HepG2 (cell line): ENCODE measurements around the gene AP3M1. TPM values are rescaled to one million over a fixed set of nuclear protein-coding genes. Genes with fewer than 3 reads are reported as not detected.

Experiments
- GATAD2A ChIP-seq: IDR thresholded peaks from 2 replicates; pipeline ENCODE4 v1.6.1; 2016
- HOXA3 ChIP-seq: sonication (generic); formaldehyde crosslinking; IDR thresholded peaks from 2 replicates; pipeline ENCODE4 v1.5.0; 2020; ENCODE audit warnings: missing genetic modification reagents
- NFYC ChIP-seq: IDR thresholded peaks from 2 replicates; pipeline ENCODE4 v1.6.1; 2016; ENCODE audit warnings: missing genetic modification reagents, missing compliant biosample characterization
- NR2C2 ChIP-seq: sonication (generic); formaldehyde crosslinking; IDR thresholded peaks from 2 replicates; pipeline ENCODE4 v1.4.0; 2020; ENCODE audit warnings: missing genetic modification reagents, mild to moderate bottlenecking, moderate library complexity, borderline replicate concordance
- PCBP1 ChIP-seq: fragments of 200-400 bp; formaldehyde crosslinking; IDR thresholded peaks from 2 replicates; pipeline ENCODE4 v1.6.1; 2017; ENCODE audit warnings: mild to moderate bottlenecking, low read depth, low read length, borderline replicate concordance
- PHF8 ChIP-seq: sonication (generic); formaldehyde crosslinking; IDR thresholded peaks from 2 replicates; pipeline ENCODE4 v1.5.0; 2020; ENCODE audit warnings: missing genetic modification reagents
- SAFB2 ChIP-seq: sonication (generic); formaldehyde crosslinking; IDR thresholded peaks from 2 replicates; pipeline ENCODE4 v1.5.1; 2020; ENCODE audit warnings: missing genetic modification reagents, low read depth, mild to moderate bottlenecking, borderline replicate concordance
- YEATS4 ChIP-seq: sonication (generic); formaldehyde crosslinking; IDR thresholded peaks from 2 replicates; pipeline ENCODE4 v1.4.0; 2020; ENCODE audit warnings: missing genetic modification reagents, borderline replicate concordance
- ZBTB38 ChIP-seq: sonication (generic); formaldehyde crosslinking; IDR thresholded peaks from 2 replicates; pipeline ENCODE4 v1.5.1; 2020; ENCODE audit warnings: mild to moderate bottlenecking, missing genetic modification reagents
- ZC3H13 ChIP-seq: sonication (generic); formaldehyde crosslinking; IDR thresholded peaks from 2 replicates; pipeline ENCODE4 v1.8.1; 2023; ENCODE audit warnings: mild to moderate bottlenecking, missing genetic modification reagents, moderate library complexity
- ZNF274 ChIP-seq: sonication (generic); formaldehyde crosslinking; IDR thresholded peaks from 2 replicates; pipeline ENCODE4 v1.5.1; 2020; ENCODE audit warnings: mild to moderate bottlenecking, missing genetic modification reagents
- ZNF547 ChIP-seq: sonication (generic); formaldehyde crosslinking; IDR thresholded peaks from 2 replicates; pipeline ENCODE4 v1.5.1; 2020; ENCODE audit warnings: mild to moderate bottlenecking, missing genetic modification reagents
- ZNF75D ChIP-seq: sonication (generic); formaldehyde crosslinking; IDR thresholded peaks from 2 replicates; pipeline ENCODE4 v1.8.1; 2023; ENCODE audit warnings: missing genetic modification reagents, mild to moderate bottlenecking, borderline replicate concordance
- polyA plus RNA-seq, 8 experiments: library from polyadenylated mRNA; depleted of rRNA in 3 of 8; stranded (reverse) in 7 of 8; unstranded in 1 of 8; fragments of >200 nt; fragmentation: Illumina TruSeq in 4 of 8; extraction: Trizol in 4 of 8; gene quantifications; 2 replicates each; pipeline versions ENCODE4 v1.2.1 to v1.2.3, GENCODE V29; 2011 to 2016; ENCODE audit warnings: low read depth in 4 of 8, missing spikeins in 1 of 8, mixed read lengths in 1 of 8; ENCODE audit not compliant: insufficient read depth in 1 of 8
- total RNA-seq, 5 experiments: library from RNA; depleted of rRNA; stranded (reverse); fragments of >200 nt; fragmentation: Illumina TruSeq; extraction: Trizol; gene quantifications; 2 replicates each; pipeline ENCODE4 v1.2.3, GENCODE V29; 2016; ENCODE audit warnings: low read depth in 1 of 5
- TF ChIP-seq, protein P1 (sequence below): sonication (generic); formaldehyde crosslinking; IDR thresholded peaks from 2 replicates; pipeline ENCODE4 v1.8.0; 2022; ENCODE audit warnings: missing genetic modification reagents, mild to moderate bottlenecking, borderline replicate concordance
- TF ChIP-seq, protein P2 (sequence below): sonication (generic); formaldehyde crosslinking; conservative IDR thresholded peaks from 2 replicates; pipeline ENCODE4 v1.8.0; 2022; ENCODE audit warnings: mild to moderate bottlenecking, moderate library complexity, missing genetic modification reagents
- TF ChIP-seq, protein P3 (sequence below): sonication (generic); formaldehyde crosslinking; IDR thresholded peaks from 2 replicates; pipeline ENCODE4 v1.8.0; 2023; ENCODE audit warnings: mild to moderate bottlenecking, missing genetic modification reagents
- TF ChIP-seq, protein P4 (sequence below): sonication (generic); formaldehyde crosslinking; IDR thresholded peaks from 2 replicates; pipeline ENCODE4 v1.9.0; 2021; ENCODE audit warnings: mild to moderate bottlenecking, missing genetic modification reagents

AP3M1 gene
- total and polyA plus RNA-seq, 2 of the 13 experiments (the other 11 are each of a cell fraction or from before 2014, with no cell fraction given): 29.0 to 31.6 TPM

DNA sequence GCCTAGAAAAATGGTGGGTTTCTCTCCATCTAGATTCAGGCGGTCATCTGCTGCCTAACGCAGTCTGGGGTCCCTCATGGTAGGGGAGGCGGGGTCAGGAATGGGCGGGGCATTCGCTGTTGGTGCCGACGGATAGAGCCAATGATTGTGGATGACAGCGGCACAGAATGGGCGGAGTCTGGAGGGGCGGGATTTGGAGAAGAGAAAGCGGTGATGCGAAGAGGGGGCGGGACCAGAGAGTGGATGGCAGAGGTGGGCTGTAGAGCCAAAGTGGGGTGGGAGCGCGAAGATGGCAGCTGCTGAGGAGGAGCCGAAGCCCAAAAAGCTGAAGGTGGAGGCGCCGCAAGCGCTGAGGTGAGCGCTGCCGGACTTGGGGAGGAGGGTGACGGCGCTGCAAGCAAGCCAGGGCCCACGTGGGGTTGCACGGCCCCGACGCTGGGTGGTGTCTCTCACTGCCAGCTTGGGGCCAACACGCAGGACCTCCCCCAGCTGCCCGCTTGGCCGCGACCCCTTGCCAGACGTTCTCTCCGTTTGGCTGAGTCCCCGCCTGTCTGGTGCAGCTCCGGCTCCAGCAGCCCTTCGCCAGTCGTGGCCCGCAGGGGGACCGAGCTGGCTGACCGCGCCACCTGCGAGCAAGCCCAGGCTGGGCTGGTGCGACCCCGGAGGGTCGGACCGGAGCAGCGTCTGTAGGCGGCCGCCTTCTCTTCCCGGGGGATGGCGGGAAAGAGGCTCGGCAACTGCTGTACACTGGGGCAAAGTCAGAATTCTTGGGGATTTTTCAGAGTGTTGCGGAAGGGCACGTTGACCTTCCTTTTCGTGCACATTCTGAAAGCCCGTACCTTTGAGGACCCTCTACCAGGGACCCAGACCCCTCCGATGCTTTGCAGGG is 606 bp upstream of the AP3M1 start, which contains the start of gene ADK (continued):
- TF ChIP-seq, protein P1, sequence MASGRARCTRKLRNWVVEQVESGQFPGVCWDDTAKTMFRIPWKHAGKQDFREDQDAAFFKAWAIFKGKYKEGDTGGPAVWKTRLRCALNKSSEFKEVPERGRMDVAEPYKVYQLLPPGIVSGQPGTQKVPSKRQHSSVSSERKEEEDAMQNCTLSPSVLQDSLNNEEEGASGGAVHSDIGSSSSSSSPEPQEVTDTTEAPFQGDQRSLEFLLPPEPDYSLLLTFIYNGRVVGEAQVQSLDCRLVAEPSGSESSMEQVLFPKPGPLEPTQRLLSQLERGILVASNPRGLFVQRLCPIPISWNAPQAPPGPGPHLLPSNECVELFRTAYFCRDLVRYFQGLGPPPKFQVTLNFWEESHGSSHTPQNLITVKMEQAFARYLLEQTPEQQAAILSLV (CRISPR knock-in tag): no peak; the same call in 1 of the 2 replicates
- peak; percentile 80 for TF ChIP-seq PHF8 (CRISPR knock-in tag)
- no peak for TF ChIP-seq ZNF75D
- TF ChIP-seq, protein P2, sequence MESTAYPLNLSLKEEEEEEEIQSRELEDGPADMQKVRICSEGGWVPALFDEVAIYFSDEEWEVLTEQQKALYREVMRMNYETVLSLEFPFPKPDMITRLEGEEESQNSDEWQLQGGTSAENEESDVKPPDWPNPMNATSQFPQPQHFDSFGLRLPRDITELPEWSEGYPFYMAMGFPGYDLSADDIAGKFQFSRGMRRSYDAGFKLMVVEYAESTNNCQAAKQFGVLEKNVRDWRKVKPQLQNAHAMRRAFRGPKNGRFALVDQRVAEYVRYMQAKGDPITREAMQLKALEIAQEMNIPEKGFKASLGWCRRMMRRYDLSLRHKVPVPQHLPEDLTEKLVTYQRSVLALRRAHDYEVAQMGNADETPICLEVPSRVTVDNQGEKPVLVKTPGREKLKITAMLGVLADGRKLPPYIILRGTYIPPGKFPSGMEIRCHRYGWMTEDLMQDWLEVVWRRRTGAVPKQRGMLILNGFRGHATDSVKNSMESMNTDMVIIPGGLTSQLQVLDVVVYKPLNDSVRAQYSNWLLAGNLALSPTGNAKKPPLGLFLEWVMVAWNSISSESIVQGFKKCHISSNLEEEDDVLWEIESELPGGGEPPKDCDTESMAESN (CRISPR knock-in tag): peak; percentile 88
- peak; percentile 86 for TF ChIP-seq YEATS4 (CRISPR knock-in tag)
- peak; percentile 49; the same call in 1 of the 2 replicates for TF ChIP-seq NFYC (CRISPR knock-in tag)
- no peak; the same call in 1 of the 2 replicates for TF ChIP-seq GATAD2A (CRISPR knock-in tag)
- peak; percentile 71; the same call in 1 of the 2 replicates for TF ChIP-seq SAFB2 (CRISPR knock-in tag)
- no peak for TF ChIP-seq PCBP1
- TF ChIP-seq, protein P3, sequence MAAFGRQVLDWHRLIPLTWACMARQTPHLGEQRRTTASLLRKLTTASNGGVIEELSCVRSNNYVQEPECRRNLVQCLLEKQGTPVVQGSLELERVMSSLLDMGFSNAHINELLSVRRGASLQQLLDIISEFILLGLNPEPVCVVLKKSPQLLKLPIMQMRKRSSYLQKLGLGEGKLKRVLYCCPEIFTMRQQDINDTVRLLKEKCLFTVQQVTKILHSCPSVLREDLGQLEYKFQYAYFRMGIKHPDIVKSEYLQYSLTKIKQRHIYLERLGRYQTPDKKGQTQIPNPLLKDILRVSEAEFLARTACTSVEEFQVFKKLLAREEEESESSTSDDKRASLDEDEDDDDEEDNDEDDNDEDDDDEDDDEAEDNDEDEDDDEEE (CRISPR knock-in tag): no peak
- TF ChIP-seq NR2C2 (CRISPR knock-in tag): no peak
- no peak; the same call in 1 of the 2 replicates for TF ChIP-seq ZNF274 (CRISPR knock-in tag)
- TF ChIP-seq, protein P4, sequence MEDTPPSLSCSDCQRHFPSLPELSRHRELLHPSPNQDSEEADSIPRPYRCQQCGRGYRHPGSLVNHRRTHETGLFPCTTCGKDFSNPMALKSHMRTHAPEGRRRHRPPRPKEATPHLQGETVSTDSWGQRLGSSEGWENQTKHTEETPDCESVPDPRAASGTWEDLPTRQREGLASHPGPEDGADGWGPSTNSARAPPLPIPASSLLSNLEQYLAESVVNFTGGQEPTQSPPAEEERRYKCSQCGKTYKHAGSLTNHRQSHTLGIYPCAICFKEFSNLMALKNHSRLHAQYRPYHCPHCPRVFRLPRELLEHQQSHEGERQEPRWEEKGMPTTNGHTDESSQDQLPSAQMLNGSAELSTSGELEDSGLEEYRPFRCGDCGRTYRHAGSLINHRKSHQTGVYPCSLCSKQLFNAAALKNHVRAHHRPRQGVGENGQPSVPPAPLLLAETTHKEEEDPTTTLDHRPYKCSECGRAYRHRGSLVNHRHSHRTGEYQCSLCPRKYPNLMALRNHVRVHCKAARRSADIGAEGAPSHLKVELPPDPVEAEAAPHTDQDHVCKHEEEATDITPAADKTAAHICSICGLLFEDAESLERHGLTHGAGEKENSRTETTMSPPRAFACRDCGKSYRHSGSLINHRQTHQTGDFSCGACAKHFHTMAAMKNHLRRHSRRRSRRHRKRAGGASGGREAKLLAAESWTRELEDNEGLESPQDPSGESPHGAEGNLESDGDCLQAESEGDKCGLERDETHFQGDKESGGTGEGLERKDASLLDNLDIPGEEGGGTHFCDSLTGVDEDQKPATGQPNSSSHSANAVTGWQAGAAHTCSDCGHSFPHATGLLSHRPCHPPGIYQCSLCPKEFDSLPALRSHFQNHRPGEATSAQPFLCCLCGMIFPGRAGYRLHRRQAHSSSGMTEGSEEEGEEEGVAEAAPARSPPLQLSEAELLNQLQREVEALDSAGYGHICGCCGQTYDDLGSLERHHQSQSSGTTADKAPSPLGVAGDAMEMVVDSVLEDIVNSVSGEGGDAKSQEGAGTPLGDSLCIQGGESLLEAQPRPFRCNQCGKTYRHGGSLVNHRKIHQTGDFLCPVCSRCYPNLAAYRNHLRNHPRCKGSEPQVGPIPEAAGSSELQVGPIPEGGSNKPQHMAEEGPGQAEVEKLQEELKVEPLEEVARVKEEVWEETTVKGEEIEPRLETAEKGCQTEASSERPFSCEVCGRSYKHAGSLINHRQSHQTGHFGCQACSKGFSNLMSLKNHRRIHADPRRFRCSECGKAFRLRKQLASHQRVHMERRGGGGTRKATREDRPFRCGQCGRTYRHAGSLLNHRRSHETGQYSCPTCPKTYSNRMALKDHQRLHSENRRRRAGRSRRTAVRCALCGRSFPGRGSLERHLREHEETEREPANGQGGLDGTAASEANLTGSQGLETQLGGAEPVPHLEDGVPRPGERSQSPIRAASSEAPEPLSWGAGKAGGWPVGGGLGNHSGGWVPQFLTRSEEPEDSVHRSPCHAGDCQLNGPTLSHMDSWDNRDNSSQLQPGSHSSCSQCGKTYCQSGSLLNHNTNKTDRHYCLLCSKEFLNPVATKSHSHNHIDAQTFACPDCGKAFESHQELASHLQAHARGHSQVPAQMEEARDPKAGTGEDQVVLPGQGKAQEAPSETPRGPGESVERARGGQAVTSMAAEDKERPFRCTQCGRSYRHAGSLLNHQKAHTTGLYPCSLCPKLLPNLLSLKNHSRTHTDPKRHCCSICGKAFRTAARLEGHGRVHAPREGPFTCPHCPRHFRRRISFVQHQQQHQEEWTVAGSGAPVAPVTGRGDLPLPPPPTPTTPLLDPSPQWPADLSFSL: no peak
- TF ChIP-seq ZC3H13: 0 out of 2 replicates have a peak, but pooled peaks have one; percentile 29
- peak; percentile 53; the same call in 1 of the 2 replicates for TF ChIP-seq ZBTB38 (CRISPR knock-in tag)
- TF ChIP-seq ZNF547 (CRISPR knock-in tag): 0 out of 2 replicates have a peak, but pooled peaks have one; percentile 54
- peak; percentile 45 for TF ChIP-seq HOXA3 (CRISPR knock-in tag)
